Panc1 (cell line): ENCODE results near the gene PRR4. TPM values are rescaled to one million over a fixed set of nuclear protein-coding genes. Genes with fewer than 3 reads are reported as not detected.

Experiments used
- ATAC-seq: fragments of 200-7000 bp; cut with Tn5 transposase; 2 replicates; pipeline ENCODE4 v1.9.1; 2020; ENCODE audit warnings: mild to moderate bottlenecking, moderate library complexity
- BruUV-seq: library from RNA; stranded (reverse); fragments of 400-500 nt; replicated peaks from 2 replicates; lab custom pipeline; 2021; lab: Mats Ljungman, UMichigan
- CTCF ChIA-PET: fragments of 300-600 bp; sonication (Branson Sonifier 250); formaldehyde crosslinking; loops from one replicate; lab custom pipeline; 2022; ENCODE audit warnings: antibody characterized with exemption; lab: Charles Lee
- POLR2A ChIA-PET: fragments of 300-600 bp; sonication (Branson Sonifier 250); formaldehyde crosslinking; loops from one replicate; lab custom pipeline; 2022; ENCODE audit warnings: antibody characterized with exemption; lab: Charles Lee
- DNase-seq: peaks from one replicate; pipeline ENCODE4 v3.0.0-alpha.2; 2010; ENCODE audit warnings: low read depth, low spot score
- H3K27ac ChIP-seq: 2 replicates; pipeline ENCODE4 v1.5.1; 2011; ENCODE audit warnings: mild to moderate bottlenecking, low read length, inconsistent platforms
- H3K27me3 ChIP-seq: fragments of 200-500 bp; sonication (Bioruptor generic); 2 replicates; pipeline ENCODE4 v1.6.0; 2014; ENCODE audit warnings: low read length, inconsistent platforms; ENCODE audit not compliant: control insufficient read depth, insufficient read depth
- H3K36me3 ChIP-seq: fragments of 200-500 bp; sonication (Bioruptor generic); 2 replicates; pipeline ENCODE4 v1.5.1; 2014; ENCODE audit warnings: inconsistent platforms, mild to moderate bottlenecking, low read length, moderate library complexity; ENCODE audit not compliant: control insufficient read depth, insufficient read depth
- H3K4me1 ChIP-seq: 2 replicates; pipeline ENCODE4 v1.5.1; 2011; ENCODE audit warnings: inconsistent platforms, mild to moderate bottlenecking, low read length, moderate library complexity; ENCODE audit not compliant: control insufficient read depth, insufficient read depth
- H3K4me3 ChIP-seq, 2 experiments: 2 replicates each; pipeline ENCODE4 v1.5.1; 2011 to 2012; ENCODE audit warnings: low read depth in 2 of 2, low read length in 2 of 2, mild to moderate bottlenecking in 2 of 2, inconsistent platforms in 1 of 2, moderate library complexity in 1 of 2
- H3K9me3 ChIP-seq: fragments of 200-500 bp; sonication (Bioruptor generic); 2 replicates; pipeline ENCODE4 v1.5.1; 2014; ENCODE audit warnings: low read depth, mild to moderate bottlenecking, inconsistent platforms, low read length, moderate library complexity; ENCODE audit not compliant: control insufficient read depth, insufficient read depth
- CTCF ChIP-seq: fragments of 450-650 bp; IDR thresholded peaks from 2 replicates; pipeline ENCODE4 v1.5.1; 2017; ENCODE audit warnings: mild to moderate bottlenecking
- POLR2AphosphoS5 ChIP-seq: IDR thresholded peaks from 2 replicates; pipeline ENCODE4 v1.6.1; 2012; ENCODE audit warnings: mild to moderate bottlenecking, low read depth, low read length, moderate library complexity
- REST ChIP-seq, 2 experiments: IDR thresholded peaks; 2 replicates each; pipeline ENCODE4 v1.6.1; 2011 to 2012; ENCODE audit warnings: low read depth in 2 of 2, control low read depth in 1 of 2, low read length in 1 of 2, mild to moderate bottlenecking in 1 of 2, moderate library complexity in 1 of 2; ENCODE audit not compliant: insufficient read depth in 1 of 2
- SIN3A ChIP-seq: IDR thresholded peaks from 2 replicates; pipeline ENCODE4 v1.6.1; 2012; ENCODE audit warnings: low read depth, mild to moderate bottlenecking, low read length, moderate library complexity, borderline replicate concordance; ENCODE audit not compliant: insufficient read depth
- TCF7L2 ChIP-seq: IDR thresholded peaks from 2 replicates; pipeline ENCODE4 v1.6.1; 2011; ENCODE audit warnings: mild to moderate bottlenecking, low read depth, low read length, inconsistent platforms
- in situ Hi-C: cut with HindIII; loops from 2 replicates; pipeline ENCODE4 v1.10.0; 2016; ENCODE audit warnings: low sequenced_read_pairs, low pct_unique_long_range_greater_than_20kb
- intact Hi-C: fragments of 100-400 bp; cut with micrococcal nuclease; formaldehyde crosslinking; loops from one replicate; pipeline ENCODE4 v1.10.0; 2022; ENCODE audit not compliant: unreplicated experiment
- total RNA-seq: library from RNA; stranded (reverse); gene quantifications from one replicate; pipeline ENCODE4 v1.2.1, GENCODE V29; 2021; ENCODE audit not compliant: unreplicated experiment

The PRR4 gene
- total RNA-seq, 1 experiment from 2014 or later = 1.1 TPM

- CTCF ChIA-PET = no interaction called here
- no peaks in the 10 kb centered on the region for H3K4me1 ChIP-seq
- no peak for TF ChIP-seq POLR2AphosphoS5
- no peak for TF ChIP-seq REST (IDR thresholded peaks at IDR 0.05; ENCODE audit: insufficient read depth in 1 of 2, low read depth in 2 of 2, low read length in 1 of 2)
- no peak for TF ChIP-seq CTCF
- TF ChIP-seq TCF7L2 = no peak
- TF ChIP-seq SIN3A = no peak
- no TSS peak for BruUV-seq
- POLR2A ChIA-PET = no interaction called here
- no peak for ATAC-seq
- in situ Hi-C loops = no loop called here
- H3K4me3 ChIP-seq = no peak within 1 kb of the TSS
- no peaks in the 10 kb centered on the region for H3K9me3 ChIP-seq
- DNase-seq = no peak
- H3K27me3 ChIP-seq = no peaks in the 10 kb centered on the region
- intact Hi-C loops = no loop called here
- H3K36me3 ChIP-seq = no peaks in the 10 kb centered on the region
- no peak within 1 kb of the TSS for H3K27ac ChIP-seq
Measured at GRCh38 chr12:10884086-10884725, 34.9 kb upstream of the PRR4 start, which contains the start of gene PRH1. Gene PRH1 (minus strand): TSS chr12:10884255. CDS start chr12:10884217, 38 bp downstream.

DNA sequence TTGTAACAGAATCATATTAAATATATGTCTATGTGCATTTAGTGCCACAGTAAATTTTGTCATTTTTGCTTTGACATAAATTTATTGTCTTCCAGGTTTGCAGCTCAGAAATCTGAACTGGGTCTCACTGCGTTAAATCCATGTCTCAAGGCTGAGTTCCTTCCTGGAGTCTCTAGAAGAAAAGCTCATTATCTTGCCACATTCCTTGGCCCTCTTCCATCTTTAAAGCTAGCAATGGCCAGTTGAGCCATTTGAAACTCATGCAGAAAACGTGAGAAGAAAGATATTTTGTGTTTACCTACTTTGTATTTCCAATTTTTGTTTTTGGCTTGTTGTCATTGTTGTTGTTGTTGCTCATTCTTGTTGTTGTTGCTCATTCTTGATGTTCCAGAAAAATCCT lies 24.1 kb upstream of the PRR4 start:
- H3K27me3 ChIP-seq = no peaks in the 10 kb centered on the region
- ChIA-PET POLR2A (no interaction called here), CTCF (no interaction called here)
- no peaks in the 10 kb centered on the region for H3K36me3 ChIP-seq
- ATAC-seq (no peak), DNase-seq (no peak)
- H3K4me1 ChIP-seq = no peaks in the 10 kb centered on the region
- intact Hi-C loops = no loop called here
- in situ Hi-C loops = no loop called here
- no peak overlapping the region for H3K4me3 ChIP-seq
- TF ChIP-seq REST (IDR thresholded peaks at IDR 0.05; ENCODE audit: insufficient read depth in 1 of 2, low read depth in 2 of 2, low read length in 1 of 2) = no peak
- TF ChIP-seq CTCF = no peak
- no peak for TF ChIP-seq TCF7L2
- TF ChIP-seq SIN3A = no peak
- no peak for TF ChIP-seq POLR2AphosphoS5
- H3K9me3 ChIP-seq = no peaks in the 10 kb centered on the region
- no TSS peak for BruUV-seq
- H3K27ac ChIP-seq = no peak overlapping the region
